Stomach (tissue), 4 donors: ENCODE data around the gene TBC1D10B.

Experiments used
- CTCF ChIP-seq, 7 experiments: fragments of 450-650 bp in 4 of 7; fragments of 200-600 bp in 3 of 7; sonication (generic) in 3 of 7; IDR thresholded peaks; one replicate each; pipeline ENCODE4 v1.5.1; 2016 to 2019; ENCODE audit warnings: antibody characterized with exemption in 7 of 7, control low read depth in 2 of 7, mild to moderate bottlenecking in 1 of 7
- EP300 ChIP-seq: sonication (generic); formaldehyde crosslinking; IDR thresholded peaks from one replicate; pipeline ENCODE4 v1.6.1; 2017; ENCODE audit warnings: antibody characterized with exemption
- POLR2A ChIP-seq, 4 donors: fragments of 450-650 bp; IDR thresholded peaks; one replicate each; pipeline ENCODE4 v1.6.1; 2016; ENCODE audit warnings: antibody characterized with exemption in 4 of 4, control low read depth in 2 of 4, mild to moderate bottlenecking in 1 of 4, moderate library complexity in 1 of 4
- POLR2AphosphoS5 ChIP-seq, 3 donors: sonication (generic); formaldehyde crosslinking; IDR thresholded peaks; one replicate each; pipeline ENCODE4 v1.6.1; 2016; ENCODE audit warnings: antibody characterized with exemption in 3 of 3

GRCh38 chr16:30382111-30382881, 12.0 kb upstream of the TBC1D10B start, which contains the start of gene SEPTIN1:
- TF ChIP-seq POLR2A (IDR thresholded peaks at IDR 0.05) = no peak
- TF ChIP-seq EP300 = no peak
- no peak for TF ChIP-seq POLR2AphosphoS5 (IDR thresholded peaks at IDR 0.05)
- no peak for TF ChIP-seq CTCF (IDR thresholded peaks at IDR 0.05)
